GM12801 (cell line): ENCODE measurements around the gene PDCD1LG2.

Experiments used
- CTCF ChIP-seq: IDR thresholded peaks from one replicate; pipeline ENCODE4 v1.5.1; 2011; ENCODE audit warnings: control low read depth; ENCODE audit not compliant: insufficient read length; ENCODE audit errors: extremely low read depth

Gene PDCD1LG2

GRCh38 chr9:5488221-5489008 lies 21.9 kb upstream of the PDCD1LG2 start:
- no peak for TF ChIP-seq CTCF

- no peak for TF ChIP-seq CTCF
Observed at GRCh38 chr9:5489630-5490490, 20.5 kb upstream of the PDCD1LG2 start.

GRCh38 chr9:5492965-5493678 lies 17.2 kb upstream of the PDCD1LG2 start:
- no peak for TF ChIP-seq CTCF

GRCh38 chr9:5493679-5494511 lies 16.4 kb upstream of the PDCD1LG2 start:
- TF ChIP-seq CTCF, result no peak

GRCh38 chr9:5499157-5499556 lies 11.2 kb upstream of the PDCD1LG2 start:
- TF ChIP-seq CTCF, result no peak

- TF ChIP-seq CTCF, result no peak
Observed at GRCh38 chr9:5499889-5500398, 10.4 kb upstream of the PDCD1LG2 start.
